Measurements from ENCODE around the gene PIK3R5.

Gene PIK3R5

DNA sequence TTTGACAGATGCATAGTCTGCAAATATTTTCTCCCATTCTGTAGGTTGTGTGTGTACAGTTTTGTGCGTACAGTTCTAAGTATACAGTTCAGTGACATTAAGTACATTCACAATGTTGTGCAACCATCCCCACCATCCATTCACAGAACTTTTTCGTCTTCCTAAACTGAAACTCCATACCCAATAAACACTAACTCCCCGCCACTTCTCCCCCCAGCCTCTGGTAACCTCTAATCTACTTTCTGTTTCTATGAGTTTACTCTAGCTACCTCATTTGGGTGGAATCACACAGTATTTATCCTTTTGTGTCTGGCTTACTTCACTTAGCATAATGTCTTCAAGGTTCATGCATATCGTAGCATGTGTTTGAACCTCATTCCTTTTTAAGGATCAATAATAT, 14.3 kb downstream of the PIK3R5 start:
- DNase-seq (ENCODE audit: low read depth) = no peak

GRCh38 chr17:8949061-8949661, 16.3 kb downstream of the PIK3R5 start:
- DNase-seq (ENCODE audit: low read depth) = no peak

- DNase-seq (ENCODE audit: low read depth) = no peak
Observed at GRCh38 chr17:8948462-8948861, 17.0 kb downstream of the PIK3R5 start.

- no peak for DNase-seq (ENCODE audit: low read depth)
Observed at GRCh38 chr17:8947201-8947600, 18.3 kb downstream of the PIK3R5 start.

GRCh38 chr17:8946476-8946875, 19.0 kb downstream of the PIK3R5 start:
- no peak for DNase-seq (ENCODE audit: low read depth)

GRCh38 chr17:8946071-8946470, 19.4 kb downstream of the PIK3R5 start:
- DNase-seq (ENCODE audit: low read depth) = no peak

- DNase-seq (ENCODE audit: low read depth) = no peak
Observed at GRCh38 chr17:8944748-8945147, 20.8 kb downstream of the PIK3R5 start.

DNA sequence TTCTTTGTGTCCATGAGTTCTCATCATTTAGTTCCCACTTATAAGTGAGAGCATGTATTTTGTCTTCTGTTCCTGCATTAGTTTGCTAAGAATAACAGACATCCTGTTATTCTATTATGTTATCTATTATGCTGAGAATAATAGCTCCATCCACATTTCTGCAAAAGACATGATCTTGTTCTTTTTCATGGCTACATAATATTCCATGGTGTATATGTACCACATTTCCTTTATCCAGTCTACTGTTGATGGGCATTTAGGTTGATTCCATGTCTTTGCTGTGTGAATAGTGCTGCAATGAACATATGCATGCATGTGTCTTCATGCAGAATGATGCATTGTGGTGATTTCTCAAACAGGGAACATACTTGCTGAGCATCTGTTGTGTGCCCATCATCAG, 21.4 kb downstream of the PIK3R5 start:
- DNase-seq (ENCODE audit: low read depth) = no peak

GRCh38 chr17:8941980-8942622, 23.4 kb downstream of the PIK3R5 start:
- no peak for DNase-seq (ENCODE audit: low read depth)

- DNase-seq (ENCODE audit: low read depth) = no peak
Observed at GRCh38 chr17:8941520-8941919, 24.0 kb downstream of the PIK3R5 start.

DNA sequence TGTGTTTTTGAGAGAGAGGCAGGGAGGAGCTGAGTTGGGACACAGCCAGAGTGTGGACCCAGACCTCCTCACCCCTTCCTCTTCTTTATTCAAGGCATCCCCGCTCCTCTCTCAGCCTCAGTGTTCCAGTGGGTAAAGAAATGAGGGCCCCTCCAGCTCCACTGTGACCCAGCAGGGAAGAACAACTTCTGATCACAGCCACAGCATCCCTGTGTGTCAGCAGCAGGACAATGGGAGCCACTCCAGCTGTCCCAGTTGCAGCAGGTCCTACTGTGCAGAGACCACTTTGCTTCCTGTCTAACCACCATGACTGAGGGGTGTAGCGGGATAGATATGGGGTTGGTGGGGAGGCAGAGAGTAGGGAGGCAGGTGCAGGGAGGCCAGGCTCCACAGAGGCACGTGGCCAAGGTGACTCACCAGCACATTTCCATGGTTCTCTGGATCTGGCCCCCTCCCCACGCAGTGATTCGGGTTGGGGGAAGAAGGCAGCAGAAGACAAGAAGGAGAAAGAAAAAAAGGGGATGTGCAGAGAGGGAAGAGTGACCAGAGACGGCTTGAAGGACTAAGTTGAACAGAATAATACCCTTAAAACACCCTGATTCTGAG, 24.5 kb downstream of the PIK3R5 start:
- DNase-seq (ENCODE audit: low read depth) = no peak

DNA sequence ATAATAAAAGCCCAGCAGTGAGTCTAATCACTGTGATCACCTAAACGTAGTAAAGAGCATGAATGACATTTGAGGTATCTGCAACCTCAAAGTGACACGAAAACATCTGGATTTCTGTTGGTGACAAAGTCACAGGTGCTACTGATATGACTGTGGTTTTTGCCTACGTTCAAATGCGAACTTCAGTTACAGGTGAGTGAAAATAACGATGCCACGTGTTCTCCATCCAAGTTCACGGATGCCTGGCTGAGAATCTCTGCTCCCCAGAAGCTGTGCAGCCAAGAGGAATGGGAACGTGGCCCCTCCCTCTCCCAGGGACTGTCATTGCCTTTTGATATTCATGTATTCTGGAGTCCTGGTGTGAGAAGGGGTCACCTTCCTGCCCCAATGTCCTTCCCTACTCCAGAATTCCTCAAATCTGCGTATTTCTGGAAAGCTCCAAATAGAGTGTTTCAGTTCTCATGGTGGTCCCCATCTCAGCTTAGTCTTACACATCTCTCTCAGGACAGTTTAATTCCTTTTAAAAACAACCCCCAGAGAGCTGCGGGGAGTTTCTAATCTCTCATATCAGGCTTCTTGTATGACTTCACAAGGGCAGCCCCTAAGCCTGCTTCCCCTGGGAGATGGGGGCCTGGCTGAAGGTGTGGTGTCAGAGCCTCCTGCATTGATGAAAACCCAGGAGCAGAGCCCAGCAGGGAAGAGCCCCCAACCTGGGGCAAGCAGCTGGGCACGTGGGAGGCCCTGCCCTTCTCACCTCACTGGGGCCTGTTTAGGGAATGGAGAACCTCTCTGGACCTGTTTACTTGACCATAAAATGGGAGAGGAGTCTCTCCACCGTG, 25.8 kb downstream of the PIK3R5 start:
- DNase-seq (ENCODE audit: low read depth) = no peak

DNA sequence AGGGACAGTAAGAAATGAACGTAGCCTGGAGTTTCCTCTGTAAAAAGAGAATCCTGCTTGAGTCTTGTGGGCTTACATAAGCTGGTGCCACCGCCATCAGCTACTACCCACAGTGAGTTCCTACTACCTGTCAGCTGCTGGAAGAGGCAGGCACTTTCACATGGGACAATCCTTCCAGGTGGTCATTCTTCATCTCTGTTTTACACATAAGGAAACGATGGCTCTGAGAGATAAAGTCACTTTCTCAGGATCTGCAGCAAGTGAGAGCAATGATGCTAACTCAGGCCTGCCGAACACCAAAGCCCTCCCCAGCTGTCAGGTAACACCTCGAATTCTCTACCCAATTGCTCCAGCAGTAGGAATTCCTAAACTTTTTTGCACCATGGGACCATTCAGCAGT, 26.6 kb downstream of the PIK3R5 start:
- no peak for DNase-seq (ENCODE audit: low read depth)

- DNase-seq (ENCODE audit: low read depth) = no peak
Observed at GRCh38 chr17:8935191-8935590, 30.3 kb downstream of the PIK3R5 start.

GRCh38 chr17:8934346-8934745, 31.2 kb downstream of the PIK3R5 start:
- no peak for DNase-seq (ENCODE audit: low read depth)

DNA sequence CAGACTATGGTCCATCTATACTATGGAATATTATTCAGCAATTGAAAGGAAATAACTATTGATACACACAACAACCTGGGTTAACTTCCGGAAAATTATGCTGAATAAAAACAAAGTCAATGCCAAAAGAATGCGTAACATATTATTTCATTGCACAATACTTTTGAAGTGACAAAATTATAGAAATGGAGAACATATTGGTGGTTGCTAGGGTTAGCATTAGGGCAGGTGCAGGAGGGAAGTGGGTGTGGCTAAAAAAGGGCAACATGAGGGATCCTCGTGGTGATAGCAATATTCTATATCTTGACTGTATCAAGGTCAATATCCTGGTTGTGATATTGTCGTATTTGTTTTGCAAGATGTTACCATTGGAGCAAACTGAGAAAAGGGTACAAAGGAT, 34.9 kb downstream of the PIK3R5 start:
- no peak for DNase-seq (ENCODE audit: low read depth)

DNA sequence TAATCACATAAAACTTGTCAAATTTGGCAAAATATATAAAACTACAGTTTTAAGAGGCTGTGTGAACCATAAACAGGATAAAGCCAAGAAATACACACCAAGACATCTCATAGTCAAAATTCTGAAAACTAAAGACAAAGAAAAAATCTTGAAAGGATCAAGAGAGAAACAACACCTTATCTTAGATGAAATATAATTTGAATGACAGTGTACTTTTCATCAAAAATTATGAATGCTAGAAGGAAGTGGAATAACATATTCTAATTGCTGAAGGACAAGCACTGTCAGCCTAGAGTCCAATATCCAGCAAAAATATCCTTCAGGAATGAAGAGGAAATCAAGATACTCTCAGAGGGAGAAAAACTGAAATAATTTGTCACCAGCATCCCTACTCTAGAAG, 37.2 kb downstream of the PIK3R5 start:
- no peak for DNase-seq (ENCODE audit: low read depth)

- DNase-seq (ENCODE audit: low read depth) = no peak
Observed at GRCh38 chr17:8927395-8927794, 38.1 kb downstream of the PIK3R5 start.

GRCh38 chr17:8925808-8926207, 39.7 kb downstream of the PIK3R5 start:
- DNase-seq (ENCODE audit: low read depth) = no peak

- no peak for DNase-seq (ENCODE audit: low read depth)
Observed at GRCh38 chr17:8925141-8925540, 40.4 kb downstream of the PIK3R5 start.

GRCh38 chr17:8924595-8924994, 40.9 kb downstream of the PIK3R5 start:
- no peak for DNase-seq (ENCODE audit: low read depth)

GRCh38 chr17:8923762-8924161, 41.7 kb downstream of the PIK3R5 start:
- DNase-seq (ENCODE audit: low read depth) = no peak

DNA sequence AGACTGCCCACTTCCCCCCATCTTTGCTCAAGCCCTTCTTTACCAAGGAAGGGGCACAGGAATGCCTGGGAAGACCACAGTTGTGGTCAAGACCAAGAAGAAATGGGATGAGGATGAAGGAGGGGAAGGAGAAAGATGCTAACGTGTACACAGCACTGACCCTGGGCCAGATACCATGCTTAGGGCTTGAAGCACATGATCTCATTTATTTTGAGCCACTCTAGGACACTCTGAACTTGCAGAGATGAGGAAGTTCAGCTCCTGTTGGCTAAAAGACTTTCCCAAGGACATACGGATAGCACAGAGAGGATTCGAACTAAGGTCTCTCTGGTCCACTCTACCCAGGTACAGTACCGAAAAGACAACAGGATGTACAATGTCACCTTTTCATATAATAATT, 42.6 kb downstream of the PIK3R5 start:
- DNase-seq (ENCODE audit: low read depth) = no peak
